HUES64 (cell line): ENCODE measurements around the gene CMSS1.

Source experiments
- H3K27ac ChIP-seq: 2 replicates; pipeline ENCODE4 v1.7.0; 2013; ENCODE audit warnings: low read depth, low read length, inconsistent platforms
- H3K27me3 ChIP-seq: 2 replicates; pipeline ENCODE4 v1.6.1; 2013; ENCODE audit warnings: mild to moderate bottlenecking, low read length; ENCODE audit not compliant: insufficient read depth
- H3K36me3 ChIP-seq: 2 replicates; pipeline ENCODE4 v1.6.1; 2013; ENCODE audit warnings: mild to moderate bottlenecking, low read length; ENCODE audit not compliant: insufficient read depth
- H3K4me1 ChIP-seq: 2 replicates; pipeline ENCODE4 v1.6.1; 2013; ENCODE audit warnings: mild to moderate bottlenecking, low read length, moderate library complexity; ENCODE audit not compliant: insufficient read depth
- H3K4me3 ChIP-seq: 2 replicates; pipeline ENCODE4 v1.5.1; 2013; ENCODE audit warnings: mild to moderate bottlenecking, low read length, moderate library complexity
- H3K9ac ChIP-seq: 2 replicates; pipeline ENCODE4 v1.6.1; 2013; ENCODE audit warnings: mild to moderate bottlenecking, low read depth, low read length
- H3K9me3 ChIP-seq: 2 replicates; pipeline ENCODE4 v1.6.1; 2013; ENCODE audit warnings: low read depth, low read length; ENCODE audit not compliant: insufficient read depth
- WGBS: fragments of 150-250, 120-280 bp; methylation state at CpG from one replicate; pipeline ENCODE4 v1.1.7; 2013; ENCODE audit warnings: missing lambda C conversion rate; 5-methylcytosine and 5-hydroxymethylcytosine counted together

Gene CMSS1

DNA sequence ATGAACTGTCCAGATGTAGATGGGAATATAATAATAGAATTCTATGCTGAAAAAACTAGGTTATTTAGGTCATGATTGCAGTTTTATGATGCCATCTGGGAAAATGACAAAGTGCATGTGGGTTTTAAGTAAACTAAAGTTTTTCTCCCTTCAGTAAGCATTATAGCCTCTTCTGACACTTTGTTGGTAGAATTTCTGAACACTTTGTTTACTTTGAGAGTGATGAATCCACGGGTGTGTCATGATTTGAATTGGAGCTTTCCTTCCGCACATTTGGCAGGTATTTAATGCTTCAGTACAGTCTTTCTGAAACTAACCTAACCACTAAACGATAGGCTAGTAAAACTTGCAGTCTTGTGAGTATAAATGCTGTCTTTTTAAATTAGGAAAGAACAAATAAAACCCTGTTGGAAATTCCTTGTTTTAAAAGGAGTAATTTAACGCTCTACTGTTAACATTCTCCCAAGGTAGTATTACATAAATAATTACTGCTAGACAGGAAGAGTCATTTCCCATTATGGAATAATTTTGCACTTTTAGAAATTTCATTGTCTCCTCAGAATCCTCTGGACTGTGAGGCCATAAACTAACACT lies 289.7 kb downstream of the CMSS1 start:
- H3K4me3 ChIP-seq: no peak overlapping the region
- H3K9me3 ChIP-seq: no peaks in the 10 kb centered on the region
- H3K9ac ChIP-seq: no peak overlapping the region
- H3K4me1 ChIP-seq: 0 out of 2 replicates have a peak, but pooled peaks cover 6% of the 10 kb centered on the region
- WGBS: 92% methylated on average over 2 of the region's 4 CpGs
- no peak overlapping the region for H3K27ac ChIP-seq
- no peaks in the 10 kb centered on the region for H3K27me3 ChIP-seq
- H3K36me3 ChIP-seq: no peaks in the 10 kb centered on the region

DNA sequence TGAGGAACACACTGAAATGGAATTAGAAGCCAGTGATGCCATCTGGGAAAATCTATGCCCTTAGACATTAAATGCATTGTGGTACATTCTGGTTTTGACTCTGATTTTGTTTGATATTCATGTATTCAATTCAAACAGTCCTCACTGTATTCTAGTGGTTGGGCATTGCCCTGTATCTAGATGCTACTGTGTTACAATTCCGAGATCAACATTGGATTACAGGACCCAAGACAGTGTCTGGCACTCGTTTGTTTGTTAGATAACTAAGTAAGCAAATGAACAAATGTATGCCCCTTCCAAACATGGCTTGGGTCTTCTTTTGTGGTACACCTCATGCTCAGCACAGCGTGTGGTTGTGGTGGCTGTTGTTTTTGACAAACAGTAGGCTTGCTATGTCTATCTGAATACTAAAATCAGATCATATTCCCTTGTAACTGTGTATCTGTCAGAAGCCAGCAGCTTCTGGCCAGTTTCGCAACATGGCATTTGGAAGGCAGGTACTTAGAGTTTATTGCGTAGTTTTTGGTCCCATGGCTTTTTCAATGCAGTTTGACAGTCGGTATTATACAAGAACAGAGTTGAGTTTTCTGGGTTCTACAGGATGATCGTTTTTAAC lies 290.9 kb downstream of the CMSS1 start:
- Histone ChIP-seq H3K27me3 (no peaks in the 10 kb centered on the region), H3K4me3 (no peak overlapping the region), H3K27ac (no peak overlapping the region), H3K4me1 (0 out of 2 replicates have a peak, but pooled peaks cover 6% of the 10 kb centered on the region), H3K9ac (no peak overlapping the region), H3K9me3 (no peaks in the 10 kb centered on the region), H3K36me3 (no peaks in the 10 kb centered on the region)
- WGBS: 94% methylated on average over 6 of the region's 7 CpGs

DNA sequence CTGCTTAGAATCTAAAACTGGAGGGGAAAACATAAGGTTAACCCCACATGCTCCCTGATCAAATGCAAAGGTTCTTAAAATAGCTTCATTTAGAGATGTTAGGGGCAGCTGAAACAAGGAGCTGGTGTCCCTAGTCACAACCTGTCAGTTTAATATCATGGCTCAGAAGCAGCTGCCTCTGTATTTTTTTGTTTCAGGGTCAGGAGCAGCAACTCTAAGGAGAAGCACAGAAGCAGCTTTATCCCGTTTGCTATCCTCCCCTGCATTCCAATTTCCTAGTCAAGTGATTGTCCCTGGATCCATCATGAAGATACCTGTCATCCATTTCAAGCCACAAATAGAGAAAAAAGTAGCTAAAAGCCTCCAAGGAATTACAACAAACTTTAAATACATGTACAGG lies 292.5 kb downstream of the CMSS1 start:
- Histone ChIP-seq H3K36me3 (no peaks in the 10 kb centered on the region), H3K9ac (no peak overlapping the region), H3K27ac (no peak overlapping the region), H3K9me3 (no peaks in the 10 kb centered on the region), H3K4me3 (no peak overlapping the region), H3K4me1 (0 out of 2 replicates have a peak, but pooled peaks cover 3% of the 10 kb centered on the region), H3K27me3 (no peaks in the 10 kb centered on the region)
- 94% methylated on average over 1 of the region's 1 CpG for WGBS

DNA sequence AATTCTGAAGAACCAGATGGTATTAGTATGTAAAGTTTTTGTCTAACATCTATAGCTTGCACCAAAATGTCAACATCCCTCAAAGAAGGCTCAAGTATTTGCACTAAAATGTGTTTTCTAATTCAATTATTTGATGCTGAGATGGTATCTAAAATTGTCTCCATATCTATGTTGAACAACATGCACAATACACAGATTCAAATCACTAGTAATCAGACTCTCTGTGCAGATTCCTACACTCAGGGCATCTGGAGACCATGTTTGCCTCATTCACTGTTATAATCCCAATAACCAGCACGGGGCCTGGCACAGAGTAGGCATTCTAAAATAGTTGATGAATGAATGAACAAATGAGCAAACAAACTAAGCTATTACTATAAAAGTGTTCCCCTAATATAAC lies 294.1 kb downstream of the CMSS1 start:
- no peaks in the 10 kb centered on the region for H3K27me3 ChIP-seq
- H3K4me1 ChIP-seq: no peaks in the 10 kb centered on the region
- no peak overlapping the region for H3K9ac ChIP-seq
- 100% methylated on average over 1 of the region's 1 CpG for WGBS
- no peak overlapping the region for H3K4me3 ChIP-seq
- H3K9me3 ChIP-seq: no peaks in the 10 kb centered on the region
- H3K27ac ChIP-seq: no peak overlapping the region
- H3K36me3 ChIP-seq: 0 out of 2 replicates have a peak, but pooled peaks cover 3% of the 10 kb centered on the region

DNA sequence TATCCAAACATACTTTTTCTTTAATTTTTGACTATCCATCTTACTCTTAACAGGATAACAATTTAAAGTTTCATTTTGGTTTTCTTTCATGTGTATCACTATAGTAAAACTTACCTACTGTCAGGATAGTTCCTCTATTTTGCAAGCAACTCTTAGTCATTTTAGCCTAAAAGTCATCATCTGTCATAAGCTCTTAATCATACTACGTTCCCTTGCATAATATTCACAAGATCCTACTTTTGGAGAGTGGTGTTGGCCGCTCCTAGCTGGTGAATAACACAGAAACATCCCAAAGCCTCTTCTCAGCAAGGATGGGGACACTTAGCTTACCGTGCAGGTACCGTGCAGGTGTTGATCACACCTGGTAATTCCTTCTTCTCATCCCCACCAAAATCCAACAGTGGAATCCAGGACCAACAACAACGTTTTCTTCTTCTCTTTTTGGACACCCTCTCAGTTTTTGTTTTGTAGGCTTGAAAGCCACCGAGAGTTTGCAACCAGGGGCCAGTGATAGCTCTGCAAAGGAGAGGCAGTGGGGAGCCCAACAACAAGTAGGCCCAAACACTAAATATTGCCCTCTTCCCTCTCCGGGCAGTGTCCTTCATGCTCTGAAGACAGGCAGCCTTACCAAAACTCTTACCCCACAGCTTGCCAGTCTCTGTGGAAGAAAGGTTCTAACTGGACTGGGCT lies 296.2 kb downstream of the CMSS1 start:
- Histone ChIP-seq H3K4me1 (no peaks in the 10 kb centered on the region), H3K27ac (no peak overlapping the region), H3K27me3 (no peaks in the 10 kb centered on the region), H3K9ac (no peak overlapping the region), H3K4me3 (no peak overlapping the region), H3K9me3 (no peaks in the 10 kb centered on the region), H3K36me3 (0 out of 2 replicates have a peak, but pooled peaks cover 3% of the 10 kb centered on the region)
- 91% methylated on average over 7 of the region's 7 CpGs for WGBS

DNA sequence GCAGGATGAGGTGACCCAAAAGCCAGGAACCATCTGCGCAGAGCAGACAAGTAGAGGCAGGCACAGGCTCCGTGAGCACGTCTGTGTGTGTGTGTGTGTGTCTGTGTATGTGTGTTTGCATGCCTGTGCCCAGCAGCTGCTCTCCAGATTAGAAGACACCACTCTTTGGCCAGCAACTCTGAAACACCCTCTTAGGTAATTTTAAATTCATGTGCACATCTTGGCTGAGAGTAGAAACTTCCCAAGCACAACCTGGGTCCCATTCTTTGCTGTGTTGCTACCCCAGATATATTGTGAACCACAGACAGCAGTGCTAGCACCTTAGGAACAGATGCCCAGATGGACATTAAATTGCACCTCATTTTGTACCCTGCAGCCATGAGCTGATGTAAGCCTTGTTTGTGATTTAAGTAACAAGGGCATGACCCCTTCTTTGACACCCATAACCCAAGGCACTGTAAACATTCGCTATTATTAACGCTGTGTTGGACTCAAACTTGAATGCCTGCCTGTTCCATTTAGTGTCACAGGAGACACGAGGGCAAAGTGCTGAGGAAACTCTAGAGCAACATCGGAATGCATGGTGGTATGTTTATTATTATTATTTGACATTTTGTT lies 296.9 kb downstream of the CMSS1 start, which contains the start of gene FILIP1L:
TSS of gene FILIP1L (minus strand) at position 89 of the 618 bp plus-strand sequence.
- H3K9ac ChIP-seq: no peak within 1 kb of the TSS
- H3K36me3 ChIP-seq: 0 out of 2 replicates have a peak, but pooled peaks cover 3% of the 10 kb centered on the region
- H3K4me3 ChIP-seq: no peak within 1 kb of the TSS
- WGBS: 98% methylated on average over 6 of the region's 7 CpGs
- no peak within 1 kb of the TSS for H3K27ac ChIP-seq
- H3K27me3 ChIP-seq: no peaks in the 10 kb centered on the region
- no peaks in the 10 kb centered on the region for H3K9me3 ChIP-seq
- H3K4me1 ChIP-seq: no peaks in the 10 kb centered on the region

DNA sequence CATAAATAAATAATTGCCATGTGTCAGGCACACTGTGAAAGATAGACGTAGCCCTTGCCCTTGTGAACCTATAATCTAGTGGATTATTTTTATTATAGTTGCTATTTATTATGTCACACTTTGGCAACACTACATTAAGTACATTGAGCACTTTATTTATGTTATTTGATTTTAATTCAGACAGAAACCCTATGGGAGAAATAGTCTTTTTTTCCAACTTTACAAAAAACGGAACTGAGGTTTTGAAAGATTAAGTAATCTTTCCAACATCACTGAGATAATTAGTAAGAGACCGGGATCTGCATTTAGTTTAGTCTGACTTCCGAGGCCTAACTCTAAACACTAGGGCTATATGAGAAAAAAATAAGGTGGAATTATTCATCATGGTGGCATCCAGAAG lies 299.4 kb downstream of the CMSS1 start:
- 0 out of 2 replicates have a peak, but pooled peaks cover 3% of the 10 kb centered on the region for H3K36me3 ChIP-seq
- H3K9ac ChIP-seq: no peak overlapping the region
- WGBS: 100% methylated on average over 3 of the region's 4 CpGs
- no peaks in the 10 kb centered on the region for H3K27me3 ChIP-seq
- no peaks in the 10 kb centered on the region for H3K9me3 ChIP-seq
- no peaks in the 10 kb centered on the region for H3K4me1 ChIP-seq
- H3K4me3 ChIP-seq: no peak overlapping the region
- H3K27ac ChIP-seq: no peak overlapping the region

DNA sequence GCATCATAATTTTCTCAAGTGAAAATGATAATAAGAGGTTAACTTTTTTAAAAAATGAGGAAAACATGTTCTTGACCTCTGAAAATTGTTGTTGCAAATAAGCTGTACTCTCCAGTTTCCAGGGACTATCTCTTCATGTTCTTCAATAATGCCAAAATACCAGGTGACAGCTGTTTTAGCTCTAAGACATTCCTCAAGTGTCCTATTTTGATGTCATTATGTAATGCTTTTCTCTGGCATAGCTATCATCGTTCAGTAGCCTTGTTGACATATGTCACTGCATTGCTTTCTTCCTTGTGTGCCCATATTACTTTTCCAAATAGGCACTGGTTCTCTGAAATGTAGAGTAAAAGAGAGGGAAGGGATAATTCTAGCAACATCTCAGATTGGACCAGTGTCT lies 302.4 kb downstream of the CMSS1 start:
- Histone ChIP-seq H3K4me1 (peaks cover 8% of the 10 kb centered on the region; the same call in 1 of the 2 replicates), H3K27me3 (no peaks in the 10 kb centered on the region), H3K9ac (no peak overlapping the region), H3K9me3 (no peaks in the 10 kb centered on the region), H3K4me3 (no peak overlapping the region), H3K36me3 (0 out of 2 replicates have a peak, but pooled peaks cover 3% of the 10 kb centered on the region), H3K27ac (no peak overlapping the region)
- WGBS: 85% methylated on average over 1 of the region's 1 CpG

DNA sequence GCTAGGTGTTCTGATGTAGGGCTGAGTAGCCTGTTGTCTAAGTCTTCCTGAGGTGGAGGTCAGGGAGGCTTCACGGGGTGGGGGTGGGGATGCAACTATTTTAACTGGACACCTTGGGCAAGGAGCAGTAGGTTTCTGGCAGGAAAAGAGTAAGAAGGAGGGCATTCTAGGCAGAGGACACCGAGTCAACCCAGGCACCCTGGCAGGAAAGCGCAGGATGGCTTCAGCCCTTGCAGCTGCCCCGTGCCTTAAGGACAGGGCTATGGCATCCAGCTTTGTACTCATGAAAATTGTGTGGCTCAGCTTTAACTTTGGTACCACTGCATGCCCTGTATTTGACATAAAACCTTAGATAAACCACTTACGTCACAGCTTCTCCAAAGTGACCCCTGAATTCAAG lies 303.0 kb downstream of the CMSS1 start:
- H3K4me1 ChIP-seq: peaks cover 8% of the 10 kb centered on the region; the same call in 1 of the 2 replicates
- H3K27me3 ChIP-seq: no peaks in the 10 kb centered on the region
- 0 out of 2 replicates have a peak, but pooled peaks cover 3% of the 10 kb centered on the region for H3K36me3 ChIP-seq
- H3K9me3 ChIP-seq: no peaks in the 10 kb centered on the region
- H3K27ac ChIP-seq: no peak overlapping the region
- 94% methylated on average over 5 of the region's 5 CpGs for WGBS
- no peak overlapping the region for H3K4me3 ChIP-seq
- no peak overlapping the region for H3K9ac ChIP-seq

DNA sequence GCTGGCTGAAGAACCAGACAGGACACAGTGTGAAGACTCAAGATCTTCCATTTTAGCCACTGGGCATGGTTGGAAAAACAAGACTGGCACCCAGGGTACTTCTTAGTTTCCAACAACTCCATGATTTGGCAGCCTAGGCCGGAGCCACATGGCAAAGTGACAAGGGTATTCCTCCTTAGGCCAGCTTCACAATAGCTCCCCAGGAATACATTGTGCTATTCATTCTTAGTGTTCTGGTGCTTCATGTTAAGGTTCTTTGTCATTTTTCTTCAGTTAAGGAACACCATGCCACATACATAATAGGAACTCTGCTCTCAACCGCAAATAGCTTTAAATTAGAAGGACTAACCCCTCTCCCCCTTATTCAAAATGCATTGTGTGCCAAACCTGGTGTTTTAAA lies 304.7 kb downstream of the CMSS1 start:
- Histone ChIP-seq H3K4me3 (no peak overlapping the region), H3K27ac (no peak overlapping the region), H3K9me3 (no peaks in the 10 kb centered on the region), H3K9ac (no peak overlapping the region), H3K4me1 (peaks cover 8% of the 10 kb centered on the region; the same call in 1 of the 2 replicates), H3K36me3 (no peaks in the 10 kb centered on the region), H3K27me3 (no peaks in the 10 kb centered on the region)
- 96% methylated on average over 2 of the region's 2 CpGs for WGBS

DNA sequence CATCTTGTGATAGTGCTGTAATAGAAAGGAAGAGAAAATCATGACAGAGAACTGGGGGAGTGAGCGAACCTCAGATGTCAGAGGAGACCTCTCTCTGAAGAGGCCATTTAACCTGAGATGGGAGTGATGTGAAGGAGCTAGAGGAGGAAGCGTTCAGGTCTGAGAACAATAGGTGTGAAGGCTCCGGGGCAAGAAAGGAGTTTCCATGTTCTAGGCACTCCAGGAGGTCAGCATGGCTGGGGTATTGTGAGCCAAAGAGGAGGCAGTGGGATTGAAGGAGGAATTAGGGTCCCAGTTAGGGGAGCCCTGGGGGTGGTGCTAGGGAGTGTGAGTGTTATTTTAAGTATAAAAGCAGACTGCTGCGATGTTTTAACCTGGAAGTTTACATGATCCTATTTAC lies 305.4 kb downstream of the CMSS1 start:
- Histone ChIP-seq H3K4me3 (no peak overlapping the region), H3K9me3 (no peaks in the 10 kb centered on the region), H3K4me1 (peaks cover 8% of the 10 kb centered on the region; the same call in 1 of the 2 replicates), H3K27ac (no peak overlapping the region), H3K27me3 (no peaks in the 10 kb centered on the region), H3K9ac (no peak overlapping the region), H3K36me3 (no peaks in the 10 kb centered on the region)
- 73% methylated on average over 4 of the region's 4 CpGs for WGBS
